NCI-H1694 treated with DMSO at 0.1 percent for 48 hours (cell line): Measurements from ENCODE around the gene DLG2.
A peak's percentile ranks its signal among the peaks of the same experiment; 100 is the strongest.
"Not testable (repeated sequence)": the region's sequence is repeated elsewhere in the genome, so short reads cannot be mapped to it uniquely, and the experiment has no call there.

Experiments
- DNase-seq: peaks from one replicate; lab custom pipeline; 2025; lab: John Stamatoyannopoulos, UW

DLG2 gene

GRCh38 chr11:83641511-83641910, 1985.6 kb downstream of the DLG2 start:
- DNase-seq = no peak

GRCh38 chr11:83639995-83640758, 1987.0 kb downstream of the DLG2 start:
- DNase-seq = no peak

- DNase-seq = no peak
Measured at GRCh38 chr11:83635166-83635565, 1992.0 kb downstream of the DLG2 start.

GRCh38 chr11:83630211-83630610, 1996.9 kb downstream of the DLG2 start:
- no peak for DNase-seq

GRCh38 chr11:83629775-83630174, 1997.4 kb downstream of the DLG2 start:
- no peak for DNase-seq

- DNase-seq = peak; percentile 64
Measured at GRCh38 chr11:83628622-83629355, 1998.4 kb downstream of the DLG2 start.

- no peak for DNase-seq
Measured at GRCh38 chr11:83625336-83625735, 2001.8 kb downstream of the DLG2 start.

- DNase-seq = no peak
Measured at GRCh38 chr11:83617671-83618070, 2009.5 kb downstream of the DLG2 start.

GRCh38 chr11:83613767-83614121, 2013.4 kb downstream of the DLG2 start:
- DNase-seq = no peak

- no peak for DNase-seq
Measured at GRCh38 chr11:83612891-83613766, 2014.0 kb downstream of the DLG2 start.

GRCh38 chr11:83611600-83611999, 2015.5 kb downstream of the DLG2 start:
- DNase-seq = no peak

GRCh38 chr11:83611031-83611430, 2016.1 kb downstream of the DLG2 start:
- DNase-seq = no peak

GRCh38 chr11:83609191-83609590, 2018.0 kb downstream of the DLG2 start:
- DNase-seq = peak; percentile 84

- no peak for DNase-seq
Measured at GRCh38 chr11:83608571-83608970, 2018.6 kb downstream of the DLG2 start.

GRCh38 chr11:83601914-83602527, 2025.1 kb downstream of the DLG2 start:
- DNase-seq = no peak

GRCh38 chr11:83601201-83601913, 2025.8 kb downstream of the DLG2 start:
- DNase-seq = no peak

- DNase-seq = peak; percentile 3
Measured at GRCh38 chr11:83600661-83601060, 2026.5 kb downstream of the DLG2 start.

- no peak for DNase-seq
Measured at GRCh38 chr11:83599066-83599465, 2028.1 kb downstream of the DLG2 start.

- not testable (repeated sequence) for DNase-seq
Measured at GRCh38 chr11:83587797-83588196, 2039.3 kb downstream of the DLG2 start.

GRCh38 chr11:83583757-83584366, 2043.3 kb downstream of the DLG2 start:
- no peak for DNase-seq

GRCh38 chr11:83574519-83574918, 2052.6 kb downstream of the DLG2 start:
- DNase-seq = no peak
